Fibroblast of the aortic adventitia (primary cell): ENCODE measurements around the gene RABL2A. TPM values are rescaled to one million over a fixed set of nuclear protein-coding genes. Genes with fewer than 3 reads are reported as not detected.
"Not testable (repeated sequence)": the region's sequence is repeated elsewhere in the genome, so short reads cannot be mapped to it uniquely, and the experiment has no call there.

ENCODE experiments used
- DNase-seq: peaks from one replicate; pipeline ENCODE4 v3.0.0-alpha.2; 2010; ENCODE audit warnings: low read depth
- H3K4me3 ChIP-seq: 2 replicates; pipeline ENCODE4 v1.5.1; 2011; ENCODE audit warnings: low read depth, mild to moderate bottlenecking, control low read depth, low read length, moderate library complexity
- total RNA-seq: library from RNA; depleted of rRNA; stranded (reverse); fragments of >200 nt; gene quantifications from 2 replicates; pipeline ENCODE4 v1.2.3, GENCODE V29; 2012; ENCODE audit warnings: low replicate concordance
- TF ChIP-seq, protein P1 (sequence below): IDR thresholded peaks from 2 replicates; pipeline ENCODE4 v1.5.1; 2011; ENCODE audit warnings: mild to moderate bottlenecking, low read length, control low read depth, inconsistent platforms; ENCODE audit not compliant: insufficient read depth

The RABL2A gene
- 7.6 and 12.0 TPM in 2 replicates for total RNA-seq

- H3K4me3 ChIP-seq: peak within 1 kb of the TSS; percentile 66
- DNase-seq: peak; percentile 46
Observed at GRCh38 chr2:113626616-113627330, at the start of gene RABL2A. TSS of gene RABL2A (plus strand) at chr2:113627266. CDS start at chr2:113628607, 1,341 bp downstream.

GRCh38 chr2:113578508-113578907 is 48.6 kb upstream of the RABL2A start:
- DNase-seq, H3K4me3 ChIP-seq: not testable (repeated sequence)

DNA sequence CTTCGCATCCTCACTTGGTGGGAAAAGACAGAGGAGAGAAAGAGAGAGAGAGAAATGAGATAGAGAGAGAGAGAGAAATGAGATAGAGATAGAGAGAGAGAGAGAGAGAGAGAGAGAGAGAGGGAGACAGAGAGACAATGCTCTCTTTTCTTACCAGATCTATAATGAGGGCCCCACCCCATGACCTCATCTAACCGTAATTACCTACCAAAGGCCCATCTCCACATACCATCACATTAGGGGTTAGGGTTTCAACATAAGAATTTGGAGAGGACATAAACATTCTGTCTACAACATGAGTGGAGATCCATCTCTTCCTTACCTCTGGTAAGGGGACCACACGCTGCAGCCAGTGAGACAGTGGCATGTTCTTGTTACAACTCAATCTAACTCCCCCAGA is 44.6 kb upstream of the RABL2A start:
- not testable (repeated sequence) for DNase-seq, H3K4me3 ChIP-seq

GRCh38 chr2:113583521-113584225 is 43.4 kb upstream of the RABL2A start:
- DNase-seq: peak; percentile 59
- peak overlapping the region; percentile 67 for H3K4me3 ChIP-seq

GRCh38 chr2:113584311-113585092 is 42.6 kb upstream of the RABL2A start:
- H3K4me3 ChIP-seq: peak overlapping the region; percentile 60
- not testable (repeated sequence) for DNase-seq

GRCh38 chr2:113587201-113587600 is 39.9 kb upstream of the RABL2A start:
- DNase-seq: peak; percentile 58
- not testable (repeated sequence) for H3K4me3 ChIP-seq
- TF ChIP-seq, protein P1, sequence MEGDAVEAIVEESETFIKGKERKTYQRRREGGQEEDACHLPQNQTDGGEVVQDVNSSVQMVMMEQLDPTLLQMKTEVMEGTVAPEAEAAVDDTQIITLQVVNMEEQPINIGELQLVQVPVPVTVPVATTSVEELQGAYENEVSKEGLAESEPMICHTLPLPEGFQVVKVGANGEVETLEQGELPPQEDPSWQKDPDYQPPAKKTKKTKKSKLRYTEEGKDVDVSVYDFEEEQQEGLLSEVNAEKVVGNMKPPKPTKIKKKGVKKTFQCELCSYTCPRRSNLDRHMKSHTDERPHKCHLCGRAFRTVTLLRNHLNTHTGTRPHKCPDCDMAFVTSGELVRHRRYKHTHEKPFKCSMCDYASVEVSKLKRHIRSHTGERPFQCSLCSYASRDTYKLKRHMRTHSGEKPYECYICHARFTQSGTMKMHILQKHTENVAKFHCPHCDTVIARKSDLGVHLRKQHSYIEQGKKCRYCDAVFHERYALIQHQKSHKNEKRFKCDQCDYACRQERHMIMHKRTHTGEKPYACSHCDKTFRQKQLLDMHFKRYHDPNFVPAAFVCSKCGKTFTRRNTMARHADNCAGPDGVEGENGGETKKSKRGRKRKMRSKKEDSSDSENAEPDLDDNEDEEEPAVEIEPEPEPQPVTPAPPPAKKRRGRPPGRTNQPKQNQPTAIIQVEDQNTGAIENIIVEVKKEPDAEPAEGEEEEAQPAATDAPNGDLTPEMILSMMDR: peak; percentile 47

DNA sequence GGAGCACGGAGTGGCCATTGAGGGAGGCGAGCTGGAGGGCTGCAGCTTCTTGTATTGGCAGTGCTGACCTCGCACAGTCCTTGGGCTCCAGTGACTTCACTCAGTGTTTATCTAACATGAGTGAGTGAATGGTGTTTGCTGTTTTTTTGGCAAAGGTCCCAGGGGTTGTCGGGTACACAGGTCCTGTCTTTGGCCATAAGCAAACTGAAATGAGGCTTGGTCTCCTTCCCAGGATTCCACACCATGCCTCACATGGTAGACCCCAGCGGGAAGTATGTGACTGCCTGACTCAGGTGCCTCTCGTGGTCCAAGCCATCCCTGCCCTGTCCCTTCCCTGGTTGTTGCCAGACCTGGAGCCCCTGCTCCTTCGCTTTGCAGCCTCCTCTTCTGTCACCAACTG is 37.5 kb upstream of the RABL2A start:
- H3K4me3 ChIP-seq, DNase-seq: not testable (repeated sequence)

DNA sequence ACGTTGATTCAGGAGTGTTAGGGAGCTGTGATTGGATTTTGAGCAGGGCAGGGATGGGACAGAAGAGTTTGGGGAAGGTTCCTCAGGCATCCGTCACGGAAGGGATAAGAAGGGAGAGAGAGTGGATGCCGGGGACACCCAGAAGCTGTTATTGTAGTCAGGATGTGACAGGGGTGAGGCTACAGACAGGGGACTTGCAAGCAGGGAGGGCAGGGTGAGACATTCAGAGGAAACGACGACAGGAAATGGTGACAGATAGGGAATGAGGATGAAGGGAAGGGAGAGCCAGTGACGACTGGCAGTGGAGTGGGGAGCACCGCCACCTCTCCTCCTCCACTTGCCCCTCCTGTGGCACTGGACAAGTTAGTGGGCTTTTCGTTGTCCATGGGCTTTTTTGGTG is 35.1 kb upstream of the RABL2A start:
- H3K4me3 ChIP-seq, DNase-seq: not testable (repeated sequence)

DNA sequence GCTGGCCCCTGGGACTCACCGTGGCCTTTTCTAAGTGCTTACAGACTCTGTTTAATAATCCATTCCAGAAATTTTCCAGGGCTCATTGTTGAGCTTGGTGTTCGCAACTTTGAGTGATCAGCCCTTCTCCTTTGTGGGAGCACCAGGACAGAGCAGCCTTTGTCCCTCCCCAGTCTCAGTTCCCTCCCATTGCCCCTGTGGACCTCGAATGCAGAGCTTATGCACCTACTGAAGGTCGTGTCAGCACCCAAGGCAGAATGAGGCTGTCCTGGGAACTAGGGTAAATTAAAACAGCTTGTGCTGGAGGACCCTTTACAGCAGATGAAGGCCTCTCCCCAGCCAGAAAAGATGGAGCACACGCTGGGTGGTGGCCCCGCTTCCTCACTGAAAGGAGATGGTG is 33.8 kb upstream of the RABL2A start:
- H3K4me3 ChIP-seq, DNase-seq: not testable (repeated sequence)

DNA sequence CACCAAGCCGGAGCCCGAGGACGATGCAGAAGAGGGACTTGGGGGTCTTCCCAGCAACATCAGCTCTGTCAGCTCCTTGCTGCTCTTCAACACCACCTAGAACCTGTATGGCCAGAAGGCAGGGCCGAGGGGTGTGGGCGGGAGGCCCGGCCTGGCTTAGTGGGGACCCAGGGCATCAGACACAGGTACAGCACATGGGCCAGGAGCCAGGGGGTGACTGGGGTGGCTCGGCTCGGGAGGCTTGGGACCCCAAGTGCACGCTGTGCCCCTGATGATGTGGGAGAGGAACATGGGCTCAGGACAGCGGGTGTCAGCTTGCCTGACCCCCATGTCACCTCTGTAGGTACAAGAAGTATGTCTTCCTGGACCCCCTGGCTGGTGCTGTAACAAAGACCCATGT is 31.3 kb upstream of the RABL2A start:
- DNase-seq, H3K4me3 ChIP-seq: not testable (repeated sequence)

- H3K4me3 ChIP-seq, DNase-seq: not testable (repeated sequence)
Observed at GRCh38 chr2:113597164-113597563, 29.9 kb upstream of the RABL2A start.

GRCh38 chr2:113597572-113597971 is 29.5 kb upstream of the RABL2A start:
- not testable (repeated sequence) for DNase-seq, H3K4me3 ChIP-seq

GRCh38 chr2:113598180-113598579 is 28.9 kb upstream of the RABL2A start:
- DNase-seq, H3K4me3 ChIP-seq: not testable (repeated sequence)

- H3K4me3 ChIP-seq, DNase-seq: not testable (repeated sequence)
Observed at GRCh38 chr2:113598738-113599137, 28.3 kb upstream of the RABL2A start.

DNA sequence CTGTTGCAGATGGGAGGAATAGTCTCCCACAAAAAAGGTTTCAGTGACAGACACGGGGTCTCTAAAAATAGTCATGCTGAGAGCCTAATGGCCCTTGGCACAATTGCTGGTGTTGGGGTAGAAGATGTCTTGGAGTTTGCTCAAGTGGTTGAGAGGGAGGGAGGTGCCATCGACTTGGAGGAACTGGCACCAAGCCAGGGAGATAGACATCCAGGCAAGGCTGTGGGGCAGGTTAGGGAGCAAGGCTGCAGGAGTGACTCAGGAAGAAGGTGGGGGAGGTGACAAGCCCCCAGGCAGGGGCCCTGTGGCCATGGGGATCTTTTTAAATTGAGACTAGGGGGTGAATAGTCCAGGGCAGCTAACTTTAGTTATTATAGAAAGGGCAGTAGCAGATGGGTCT is 27.9 kb upstream of the RABL2A start:
- not testable (repeated sequence) for DNase-seq, H3K4me3 ChIP-seq
